GM19452 (cell line): ENCODE measurements around the gene DNAJC7.
"Not testable (repeated sequence)": the region's sequence is repeated elsewhere in the genome, so short reads cannot be mapped to it uniquely, and the experiment has no call there.

Source experiments
- ATAC-seq: cut with Tn5 transposase; IDR thresholded peaks from one replicate; pipeline ENCODE4 v1.9.1; 2021; ENCODE audit not compliant: unreplicated experiment

Gene DNAJC7

GRCh38 chr17:42017866-42018200 lies 594 bp upstream of the DNAJC7 start:
- peak; percentile 5 for ATAC-seq

DNA sequence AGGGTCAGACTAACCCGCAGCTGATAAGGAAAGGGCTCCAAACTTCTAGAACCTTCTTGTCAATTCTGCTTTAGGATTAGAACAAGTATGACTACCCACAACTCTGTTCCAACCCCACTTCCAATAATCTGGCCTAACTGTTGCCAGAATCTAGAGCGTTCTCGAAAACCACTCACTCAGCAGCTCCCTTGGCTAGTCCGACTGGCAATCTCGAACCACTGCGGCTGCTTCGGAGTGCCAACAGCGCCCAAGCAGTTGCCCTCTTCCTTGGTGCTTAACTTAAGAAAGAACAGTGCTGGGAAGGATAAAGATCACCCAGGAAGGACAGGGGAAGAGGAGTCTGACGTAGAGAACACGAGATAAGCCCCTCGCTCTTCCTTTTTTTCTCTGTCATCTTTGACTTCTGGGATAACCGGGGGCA lies 818 bp downstream of the DNAJC7 start:
- no peak for ATAC-seq

GRCh38 chr17:42013740-42014139 lies 3.5 kb downstream of the DNAJC7 start:
- ATAC-seq: not testable (repeated sequence)

- ATAC-seq: not testable (repeated sequence)
These were observed 4.9 kb downstream of the DNAJC7 start for GRCh38 chr17:42012363-42012762.

DNA sequence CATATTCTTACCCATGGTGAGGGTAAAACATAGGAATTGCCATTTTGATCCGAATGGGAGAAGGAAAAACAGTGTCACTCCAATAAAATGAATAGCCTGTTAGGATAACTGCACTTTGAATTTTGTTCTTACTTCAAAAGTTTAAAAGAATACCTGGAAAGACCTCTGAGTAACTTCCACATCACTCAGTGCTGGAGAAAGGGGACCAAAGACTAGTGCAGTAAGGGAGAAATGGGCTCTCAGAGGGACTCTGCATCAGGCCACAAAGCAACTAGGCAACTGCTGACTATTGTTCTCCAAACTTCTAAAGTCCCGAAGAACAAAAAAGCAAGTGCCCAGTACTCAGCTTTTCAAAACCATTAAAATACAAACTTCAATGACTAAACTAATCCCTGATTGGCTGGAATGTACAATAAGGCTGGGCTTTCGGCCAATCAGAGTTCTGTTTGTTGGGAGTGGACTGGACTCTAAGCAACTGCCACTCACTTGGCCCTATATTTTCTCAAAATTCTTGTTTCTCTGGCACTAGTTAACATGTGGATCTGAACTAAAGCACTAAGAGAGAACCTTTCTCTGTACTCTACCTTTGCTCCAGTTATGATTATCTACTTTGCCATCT lies 6.2 kb downstream of the DNAJC7 start:
- no peak for ATAC-seq

DNA sequence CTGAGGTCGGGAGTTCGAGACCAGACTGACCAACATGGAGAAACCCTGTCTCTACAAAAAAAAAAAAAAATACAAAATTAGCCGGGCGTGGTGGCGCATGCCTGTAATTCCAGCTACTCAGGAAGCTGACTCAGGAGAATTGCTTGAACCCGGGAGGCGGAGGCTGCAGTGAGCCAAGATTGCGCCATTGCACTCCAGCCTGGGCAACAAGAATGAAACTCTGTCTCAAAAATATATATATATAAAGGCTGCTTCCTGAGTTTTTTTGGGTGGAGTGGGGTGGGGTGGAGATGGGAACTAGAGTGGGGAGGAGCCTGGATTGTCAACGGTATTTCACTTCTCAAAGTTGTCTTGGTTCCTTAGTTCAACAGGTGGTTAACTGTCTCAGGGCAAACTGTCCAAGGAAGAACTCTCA lies 7.0 kb downstream of the DNAJC7 start:
- ATAC-seq: not testable (repeated sequence)

GRCh38 chr17:42009170-42009569 lies 8.1 kb downstream of the DNAJC7 start:
- ATAC-seq: no peak

DNA sequence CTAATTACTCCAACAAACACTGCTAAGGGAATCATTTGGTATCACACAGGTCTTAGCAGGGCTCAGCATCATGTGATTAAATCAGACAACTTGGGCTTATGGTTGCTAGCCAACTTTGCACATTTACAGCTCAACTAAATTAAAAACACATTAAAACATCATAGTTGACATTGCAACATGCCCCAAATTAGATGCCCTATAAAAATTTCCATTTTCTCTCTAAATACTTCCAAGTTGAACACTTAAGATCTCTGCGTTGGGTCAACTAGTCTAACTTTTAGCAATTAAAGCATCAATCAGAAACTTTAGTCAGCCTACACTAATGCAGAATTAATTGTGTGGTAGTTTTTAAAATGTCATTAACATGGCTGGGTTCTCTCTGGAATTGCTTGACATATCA lies 12.1 kb downstream of the DNAJC7 start:
- ATAC-seq: no peak

DNA sequence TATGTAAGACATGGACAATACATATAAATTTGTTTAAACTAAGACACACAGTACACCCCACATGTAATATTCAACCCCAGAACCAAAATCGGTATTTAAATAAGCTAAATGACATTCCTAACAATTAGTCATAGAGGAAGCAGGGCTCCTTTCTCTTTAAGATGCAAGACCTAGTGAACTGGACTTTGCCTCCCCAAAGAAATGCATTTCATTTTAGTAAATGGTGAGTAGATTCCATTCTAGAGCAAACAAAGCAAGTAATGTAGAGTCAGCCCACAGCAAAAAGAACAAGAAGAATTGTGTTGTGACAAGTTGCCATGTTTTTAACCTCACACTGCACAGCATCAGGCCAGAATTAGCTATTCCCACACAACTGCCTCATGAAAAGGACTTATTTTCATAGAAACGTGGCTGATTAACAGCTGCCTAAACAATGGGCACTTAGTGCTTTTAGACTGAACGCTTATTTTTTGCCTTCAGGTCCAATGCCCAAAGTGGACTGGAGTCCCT lies 14.4 kb downstream of the DNAJC7 start:
- ATAC-seq: no peak

GRCh38 chr17:42002175-42002791 lies 15.0 kb downstream of the DNAJC7 start:
- ATAC-seq: no peak

DNA sequence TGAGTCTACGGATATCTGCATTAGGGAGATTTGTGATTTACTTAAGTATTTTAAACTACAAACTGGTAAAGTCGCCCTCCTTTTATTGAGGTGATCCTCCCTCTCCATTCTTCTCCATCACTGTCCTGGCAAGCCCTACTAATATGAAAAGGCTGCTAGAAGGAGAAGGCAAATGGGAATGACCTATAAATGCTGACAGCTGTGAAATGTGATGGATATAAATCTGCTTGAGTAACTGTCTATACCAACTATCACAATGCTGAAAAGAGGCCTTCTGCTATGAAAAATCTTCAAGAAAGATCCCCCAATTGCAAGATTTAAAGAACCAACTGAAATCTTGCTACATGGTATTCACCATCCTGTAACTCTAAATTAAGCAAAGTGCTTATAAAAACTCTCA lies 15.5 kb downstream of the DNAJC7 start:
- no peak for ATAC-seq

DNA sequence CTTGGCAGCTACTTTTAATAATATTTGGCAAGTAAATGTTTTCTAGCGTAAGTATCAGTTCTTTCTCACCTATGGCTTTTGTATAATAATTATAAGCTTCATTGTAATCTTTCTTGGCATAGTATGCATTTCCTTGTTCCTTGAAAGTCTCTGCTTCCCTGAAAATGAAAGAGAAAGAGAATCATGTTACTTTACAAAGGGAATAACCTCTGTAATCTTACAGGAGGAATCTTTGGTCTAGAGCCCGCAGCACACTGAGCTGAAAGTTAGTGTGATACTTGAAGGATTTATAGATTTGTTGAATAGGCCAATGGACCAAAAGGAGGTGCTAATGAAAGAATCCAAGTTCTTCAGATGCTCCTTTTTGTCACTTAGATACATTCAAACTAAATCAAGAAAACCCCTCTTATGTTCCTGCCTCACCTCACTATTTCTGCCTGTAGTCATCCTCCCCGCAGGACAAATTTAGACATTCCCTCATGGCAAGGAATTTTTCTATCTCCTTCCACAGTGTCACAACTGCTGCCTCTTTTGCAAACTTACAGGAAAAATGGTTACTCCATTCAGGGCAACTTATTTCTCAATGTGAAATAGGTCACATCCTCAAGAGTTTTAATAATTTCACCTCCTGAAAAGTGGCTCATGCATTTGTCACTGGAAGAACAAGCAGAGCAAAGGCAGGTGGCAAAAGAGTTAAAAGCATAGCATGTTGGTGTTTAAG lies 16.7 kb downstream of the DNAJC7 start:
- ATAC-seq: no peak

DNA sequence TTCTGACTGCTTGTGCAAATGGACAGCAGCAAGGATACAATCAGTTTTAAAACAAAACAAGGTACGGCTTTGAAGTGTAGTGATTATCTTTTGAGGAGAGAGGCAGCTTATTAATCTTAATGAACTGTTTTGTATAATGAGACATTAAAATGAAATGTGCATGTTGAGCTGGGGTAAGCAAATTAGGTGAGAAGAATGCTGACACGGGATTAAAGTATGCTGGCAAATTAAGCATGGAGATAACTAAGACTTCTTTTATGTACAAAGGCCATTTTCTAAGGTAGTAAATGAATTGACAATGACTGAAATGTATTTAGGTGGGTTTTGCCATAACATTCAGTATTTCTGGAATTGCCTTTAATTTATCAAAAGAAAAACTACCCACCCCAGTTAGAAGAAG lies 18.7 kb downstream of the DNAJC7 start:
- no peak for ATAC-seq

DNA sequence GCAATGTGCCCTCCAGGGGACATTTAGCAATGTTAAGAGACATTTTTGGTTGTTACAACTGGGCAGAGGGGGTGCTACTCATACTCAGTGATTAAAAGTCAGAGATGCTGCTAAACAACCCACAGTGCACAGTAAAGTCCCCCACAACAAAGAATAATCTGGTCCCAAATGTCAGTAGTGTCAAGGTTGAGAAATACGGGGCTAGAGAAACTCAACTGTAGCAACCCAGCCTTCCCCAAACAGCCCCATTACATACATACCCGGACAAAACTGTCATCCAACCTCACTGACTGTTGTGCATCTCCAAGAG lies 20.4 kb downstream of the DNAJC7 start:
- no peak for ATAC-seq

DNA sequence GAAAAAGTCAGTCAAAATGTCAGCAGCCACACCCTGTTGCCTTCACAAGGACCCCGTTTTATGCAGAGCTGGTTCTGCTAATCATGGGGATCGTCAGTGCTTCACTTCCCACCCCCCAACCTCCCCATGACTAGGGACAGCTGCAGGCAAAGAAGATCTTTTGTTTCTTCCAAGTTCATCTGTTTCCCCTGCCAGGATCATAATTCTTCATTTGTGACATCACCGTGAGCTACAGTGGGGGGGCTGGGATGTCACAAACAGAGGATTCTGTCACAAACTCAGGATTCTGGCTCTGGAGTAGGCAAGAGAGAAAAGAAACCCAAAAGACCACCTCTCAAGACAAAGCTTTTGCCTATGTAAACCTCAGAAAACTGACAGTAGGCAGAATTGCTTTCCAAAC lies 24.7 kb downstream of the DNAJC7 start:
- no peak for ATAC-seq

DNA sequence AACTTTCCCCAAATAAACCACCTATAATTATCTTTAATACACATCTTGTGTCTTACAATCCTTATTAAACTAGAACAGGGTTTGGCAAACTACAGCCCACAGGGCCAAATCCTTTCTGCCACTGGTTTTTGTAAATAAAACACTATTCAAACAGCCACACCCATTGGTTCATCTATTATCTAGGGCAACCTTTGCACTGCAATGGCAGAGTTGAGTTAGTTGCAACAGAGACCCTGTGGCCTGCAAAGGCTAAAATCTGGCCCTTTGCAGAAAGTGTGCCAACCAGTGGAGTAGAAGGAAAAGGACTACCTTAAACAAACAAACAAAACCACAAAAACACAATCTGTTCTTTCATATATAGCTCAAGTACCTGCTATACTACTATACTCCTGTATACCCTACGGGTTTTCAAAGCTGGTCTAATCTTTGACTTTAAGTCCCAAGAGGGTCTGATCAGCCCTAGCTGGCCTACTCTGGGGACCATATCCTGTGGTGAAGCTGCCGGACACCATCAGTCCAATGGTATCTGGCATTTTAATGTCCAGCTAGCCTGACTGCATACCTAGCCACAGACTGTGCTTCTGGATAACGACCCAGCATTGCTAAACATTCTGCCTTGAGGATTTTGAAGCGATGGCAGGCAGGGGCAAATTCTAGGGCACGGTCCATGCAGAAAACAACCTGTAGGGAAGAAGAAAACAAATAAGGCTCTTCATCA lies 27.4 kb downstream of the DNAJC7 start:
- no peak for ATAC-seq

DNA sequence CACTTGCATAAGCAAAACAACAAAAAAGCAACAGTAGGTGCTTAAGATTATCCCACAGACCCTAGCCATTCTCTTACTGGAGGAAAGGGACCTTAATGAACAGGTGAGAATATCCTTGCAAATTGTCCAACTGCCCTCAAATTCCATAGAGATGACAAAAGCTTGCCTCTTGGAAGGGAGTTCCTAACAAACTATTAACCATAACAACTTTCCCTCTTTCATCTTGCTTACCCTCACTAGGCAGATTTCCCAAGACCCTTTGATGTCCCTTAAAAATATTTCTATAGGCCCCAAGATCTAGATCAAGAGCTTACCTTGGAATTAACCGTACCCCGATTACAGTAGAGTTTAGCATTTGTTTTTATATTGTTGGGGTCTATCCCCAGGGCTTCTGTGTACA lies 28.8 kb downstream of the DNAJC7 start:
- ATAC-seq: no peak

GRCh38 chr17:41987642-41988041 lies 29.6 kb downstream of the DNAJC7 start:
- no peak for ATAC-seq

DNA sequence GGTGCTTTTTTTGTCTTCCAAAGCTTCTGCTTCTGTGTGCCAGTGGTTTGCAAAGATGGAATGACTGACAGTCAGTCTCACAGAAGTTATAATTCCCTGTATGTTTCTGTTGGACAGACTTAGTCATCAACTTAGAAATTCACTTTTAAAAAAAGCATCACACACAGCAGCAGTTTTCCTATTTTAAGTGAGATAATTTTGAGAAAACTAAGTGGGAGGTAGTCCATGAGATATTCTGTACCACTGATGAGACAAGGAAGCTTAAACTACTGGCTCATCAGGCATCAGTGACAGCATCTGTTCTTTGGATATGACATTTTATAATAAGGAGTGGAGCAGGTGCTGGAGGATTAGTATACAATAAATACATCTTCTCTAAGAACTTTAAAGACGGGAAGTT lies 30.6 kb downstream of the DNAJC7 start:
- no peak for ATAC-seq

DNA sequence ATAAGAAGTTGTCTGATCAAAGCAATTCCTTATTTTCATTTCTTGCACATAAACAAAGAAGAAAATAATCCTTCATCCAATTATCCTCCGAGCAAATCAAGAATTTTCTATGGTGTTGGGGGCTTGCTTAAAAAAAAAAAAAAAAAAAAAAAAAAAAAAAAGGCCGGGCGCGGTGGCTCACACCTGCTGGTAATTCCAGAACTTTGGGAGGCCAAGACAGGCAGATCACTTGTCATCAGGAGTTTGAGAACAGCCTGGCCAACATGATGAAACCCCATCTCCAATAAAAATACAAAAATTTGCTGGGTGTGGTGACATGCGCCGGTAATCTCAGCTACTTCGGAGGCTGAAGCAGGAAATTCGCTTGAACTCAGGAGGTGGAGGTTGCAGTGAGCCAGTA lies 31.3 kb downstream of the DNAJC7 start:
- ATAC-seq: no peak

GRCh38 chr17:41984454-41984853 lies 32.8 kb downstream of the DNAJC7 start:
- no peak for ATAC-seq
